HepG2 (cell line): ENCODE results near the gene VSIG10L. TPM values are rescaled to one million over a fixed set of nuclear protein-coding genes. Genes with fewer than 3 reads are reported as not detected.
A peak's percentile ranks its signal among the peaks of the same experiment; 100 is the strongest.

Experiments
- AGO1 ChIP-seq: fragments of 200-400 bp; formaldehyde crosslinking; IDR thresholded peaks from 2 replicates; pipeline ENCODE4 v1.6.1; 2017; ENCODE audit warnings: mild to moderate bottlenecking, low read depth, low read length, moderate library complexity; ENCODE audit not compliant: poor library complexity, severe bottlenecking
- AGO2 ChIP-seq: fragments of 200-400 bp; formaldehyde crosslinking; optimal IDR thresholded peaks from 2 replicates; pipeline ENCODE3; 2017; ENCODE audit warnings: mild to moderate bottlenecking, low read depth, low read length, moderate library complexity
- ATF6 ChIP-seq: sonication (generic); formaldehyde crosslinking; conservative IDR thresholded peaks from 2 replicates; pipeline ENCODE4 v1.4.0; 2020; ENCODE audit warnings: missing genetic modification reagents
- ETV5 ChIP-seq: IDR thresholded peaks from 2 replicates; pipeline ENCODE4 v1.6.1; 2018; ENCODE audit warnings: missing biosample characterization, missing genetic modification reagents, inconsistent platforms, borderline replicate concordance
- FOXC1 ChIP-seq: sonication (generic); formaldehyde crosslinking; IDR thresholded peaks from 2 replicates; pipeline ENCODE4 v1.8.0; 2022; ENCODE audit warnings: mild to moderate bottlenecking, missing genetic modification reagents, borderline replicate concordance
- GABPB1 ChIP-seq: IDR thresholded peaks from 2 replicates; pipeline ENCODE4 v1.6.1; 2016; ENCODE audit warnings: mild to moderate bottlenecking, missing genetic modification reagents, moderate library complexity, missing compliant biosample characterization
- PAXIP1 ChIP-seq: sonication (generic); formaldehyde crosslinking; conservative IDR thresholded peaks from 2 replicates; pipeline ENCODE4 v1.4.0; 2020; ENCODE audit warnings: mild to moderate bottlenecking, missing genetic modification reagents, moderate library complexity
- PRDM15 ChIP-seq: sonication (generic); formaldehyde crosslinking; IDR thresholded peaks from 2 replicates; pipeline ENCODE4 v1.4.0; 2020; ENCODE audit warnings: missing genetic modification reagents
- SRY ChIP-seq: sonication (generic); formaldehyde crosslinking; IDR thresholded peaks from 2 replicates; pipeline ENCODE4 v1.8.0; 2022; ENCODE audit warnings: mild to moderate bottlenecking, missing genetic modification reagents
- THYN1 ChIP-seq: sonication (generic); formaldehyde crosslinking; IDR thresholded peaks from 2 replicates; pipeline ENCODE4 v1.8.1; 2023; ENCODE audit warnings: low read depth, mild to moderate bottlenecking, moderate library complexity, missing genetic modification reagents, borderline replicate concordance
- ZNF224 ChIP-seq: sonication (generic); formaldehyde crosslinking; IDR thresholded peaks from 2 replicates; pipeline ENCODE4 v1.5.0; 2020; ENCODE audit warnings: mild to moderate bottlenecking, missing genetic modification reagents
- ZNF567 ChIP-seq: sonication (generic); formaldehyde crosslinking; IDR thresholded peaks from 2 replicates; pipeline ENCODE4 v1.8.1; 2023; ENCODE audit warnings: mild to moderate bottlenecking, missing genetic modification reagents, borderline replicate concordance
- polyA plus RNA-seq, 8 experiments: library from polyadenylated mRNA; depleted of rRNA in 3 of 8; stranded (reverse) in 7 of 8; unstranded in 1 of 8; fragments of >200 nt; fragmentation: Illumina TruSeq in 4 of 8; extraction: Trizol in 4 of 8; gene quantifications; 2 replicates each; pipeline versions ENCODE4 v1.2.1 to v1.2.3, GENCODE V29; 2011 to 2016; ENCODE audit warnings: low read depth in 4 of 8, missing spikeins in 1 of 8, mixed read lengths in 1 of 8; ENCODE audit not compliant: insufficient read depth in 1 of 8
- total RNA-seq, 5 experiments: library from RNA; depleted of rRNA; stranded (reverse); fragments of >200 nt; fragmentation: Illumina TruSeq; extraction: Trizol; gene quantifications; 2 replicates each; pipeline ENCODE4 v1.2.3, GENCODE V29; 2016; ENCODE audit warnings: low read depth in 1 of 5
- TF ChIP-seq, protein P1 (sequence below): sonication (generic); formaldehyde crosslinking; IDR thresholded peaks from 2 replicates; pipeline ENCODE4 v1.4.0; 2020; ENCODE audit warnings: missing genetic modification reagents

Gene VSIG10L
- total and polyA plus RNA-seq, 2 of the 13 experiments (the other 11 are each of a cell fraction or from before 2014, with no cell fraction given), result 2.7 to 8.5 TPM

DNA sequence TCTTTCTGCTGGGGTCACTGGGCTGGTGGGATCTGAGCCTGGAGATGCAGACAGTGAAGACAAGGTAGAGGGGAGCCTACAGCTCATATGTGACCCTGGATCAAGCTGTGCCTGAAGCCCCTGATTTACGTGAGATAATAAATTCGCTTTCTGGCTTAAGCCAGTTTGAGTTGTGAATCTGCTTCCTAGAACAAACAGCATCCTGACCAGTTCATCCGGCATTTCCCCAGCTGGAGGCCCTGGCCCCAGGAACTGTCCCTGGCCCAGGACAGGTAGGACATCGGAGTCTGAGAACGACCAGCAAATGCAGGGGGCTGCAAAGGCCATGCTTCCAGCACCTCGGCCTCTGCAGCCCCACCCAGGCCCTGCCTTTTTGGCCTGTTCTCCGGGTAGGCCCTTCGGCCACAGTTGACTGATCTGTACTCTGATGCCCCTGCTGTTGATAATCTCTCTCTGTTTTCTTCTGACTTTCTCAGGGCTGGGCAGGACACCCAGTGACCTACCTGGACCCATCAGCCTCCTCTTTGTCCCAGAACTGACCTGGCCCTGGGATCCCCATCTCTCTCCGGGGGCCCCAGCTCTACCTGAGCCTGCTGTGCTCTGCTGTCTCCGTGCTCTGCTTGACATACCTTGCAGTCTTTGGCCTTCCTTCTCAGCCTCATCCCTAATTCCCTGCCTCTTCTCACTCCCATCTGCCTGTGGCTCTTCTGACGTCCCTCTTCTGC lies 9.5 kb upstream of the VSIG10L start (continued):
- TF ChIP-seq ATF6 (CRISPR knock-in tag) (no peak), SRY (CRISPR knock-in tag) (0 out of 2 replicates have a peak, but pooled peaks have one; percentile 23), GABPB1 (CRISPR knock-in tag) (no peak; the same call in 1 of the 2 replicates), THYN1 (CRISPR knock-in tag) (no peak), AGO2 (peak; percentile 94), PRDM15 (no peak), ZNF567 (CRISPR knock-in tag) (no peak), FOXC1 (CRISPR knock-in tag) (0 out of 2 replicates have a peak, but pooled peaks have one; percentile 28), ZNF224 (CRISPR knock-in tag) (0 out of 2 replicates have a peak, but pooled peaks have one; percentile 7), AGO1 (peak; percentile 46), ETV5 (CRISPR knock-in tag) (no peak), PAXIP1 (CRISPR knock-in tag) (no peak)
- TF ChIP-seq, protein P1, sequence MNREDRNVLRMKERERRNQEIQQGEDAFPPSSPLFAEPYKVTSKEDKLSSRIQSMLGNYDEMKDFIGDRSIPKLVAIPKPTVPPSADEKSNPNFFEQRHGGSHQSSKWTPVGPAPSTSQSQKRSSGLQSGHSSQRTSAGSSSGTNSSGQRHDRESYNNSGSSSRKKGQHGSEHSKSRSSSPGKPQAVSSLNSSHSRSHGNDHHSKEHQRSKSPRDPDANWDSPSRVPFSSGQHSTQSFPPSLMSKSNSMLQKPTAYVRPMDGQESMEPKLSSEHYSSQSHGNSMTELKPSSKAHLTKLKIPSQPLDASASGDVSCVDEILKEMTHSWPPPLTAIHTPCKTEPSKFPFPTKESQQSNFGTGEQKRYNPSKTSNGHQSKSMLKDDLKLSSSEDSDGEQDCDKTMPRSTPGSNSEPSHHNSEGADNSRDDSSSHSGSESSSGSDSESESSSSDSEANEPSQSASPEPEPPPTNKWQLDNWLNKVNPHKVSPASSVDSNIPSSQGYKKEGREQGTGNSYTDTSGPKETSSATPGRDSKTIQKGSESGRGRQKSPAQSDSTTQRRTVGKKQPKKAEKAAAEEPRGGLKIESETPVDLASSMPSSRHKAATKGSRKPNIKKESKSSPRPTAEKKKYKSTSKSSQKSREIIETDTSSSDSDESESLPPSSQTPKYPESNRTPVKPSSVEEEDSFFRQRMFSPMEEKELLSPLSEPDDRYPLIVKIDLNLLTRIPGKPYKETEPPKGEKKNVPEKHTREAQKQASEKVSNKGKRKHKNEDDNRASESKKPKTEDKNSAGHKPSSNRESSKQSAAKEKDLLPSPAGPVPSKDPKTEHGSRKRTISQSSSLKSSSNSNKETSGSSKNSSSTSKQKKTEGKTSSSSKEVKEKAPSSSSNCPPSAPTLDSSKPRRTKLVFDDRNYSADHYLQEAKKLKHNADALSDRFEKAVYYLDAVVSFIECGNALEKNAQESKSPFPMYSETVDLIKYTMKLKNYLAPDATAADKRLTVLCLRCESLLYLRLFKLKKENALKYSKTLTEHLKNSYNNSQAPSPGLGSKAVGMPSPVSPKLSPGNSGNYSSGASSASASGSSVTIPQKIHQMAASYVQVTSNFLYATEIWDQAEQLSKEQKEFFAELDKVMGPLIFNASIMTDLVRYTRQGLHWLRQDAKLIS (CRISPR knock-in tag), result 0 out of 2 replicates have a peak, but pooled peaks have one; percentile 10
